Panc1 (cell line): ENCODE data around the gene FAM43A. TPM values are rescaled to one million over a fixed set of nuclear protein-coding genes. Genes with fewer than 3 reads are reported as not detected.

Experiments used
- ATAC-seq: fragments of 200-7000 bp; cut with Tn5 transposase; 2 replicates; pipeline ENCODE4 v1.9.1; 2020; ENCODE audit warnings: mild to moderate bottlenecking, moderate library complexity
- BruUV-seq: library from RNA; stranded (reverse); fragments of 400-500 nt; replicated peaks from 2 replicates; lab custom pipeline; 2021; lab: Mats Ljungman, UMichigan
- CTCF ChIA-PET: fragments of 300-600 bp; sonication (Branson Sonifier 250); formaldehyde crosslinking; loops from one replicate; lab custom pipeline; 2022; ENCODE audit warnings: antibody characterized with exemption; lab: Charles Lee
- POLR2A ChIA-PET: fragments of 300-600 bp; sonication (Branson Sonifier 250); formaldehyde crosslinking; loops from one replicate; lab custom pipeline; 2022; ENCODE audit warnings: antibody characterized with exemption; lab: Charles Lee
- DNase-seq: peaks from one replicate; pipeline ENCODE4 v3.0.0-alpha.2; 2010; ENCODE audit warnings: low read depth, low spot score
- H3K27ac ChIP-seq: 2 replicates; pipeline ENCODE4 v1.5.1; 2011; ENCODE audit warnings: mild to moderate bottlenecking, low read length, inconsistent platforms
- H3K27me3 ChIP-seq: fragments of 200-500 bp; sonication (Bioruptor generic); 2 replicates; pipeline ENCODE4 v1.6.0; 2014; ENCODE audit warnings: low read length, inconsistent platforms; ENCODE audit not compliant: control insufficient read depth, insufficient read depth
- H3K36me3 ChIP-seq: fragments of 200-500 bp; sonication (Bioruptor generic); 2 replicates; pipeline ENCODE4 v1.5.1; 2014; ENCODE audit warnings: inconsistent platforms, mild to moderate bottlenecking, low read length, moderate library complexity; ENCODE audit not compliant: control insufficient read depth, insufficient read depth
- H3K4me1 ChIP-seq: 2 replicates; pipeline ENCODE4 v1.5.1; 2011; ENCODE audit warnings: inconsistent platforms, mild to moderate bottlenecking, low read length, moderate library complexity; ENCODE audit not compliant: control insufficient read depth, insufficient read depth
- H3K4me3 ChIP-seq, 2 experiments: 2 replicates each; pipeline ENCODE4 v1.5.1; 2011 to 2012; ENCODE audit warnings: low read depth in 2 of 2, low read length in 2 of 2, mild to moderate bottlenecking in 2 of 2, inconsistent platforms in 1 of 2, moderate library complexity in 1 of 2
- H3K9me3 ChIP-seq: fragments of 200-500 bp; sonication (Bioruptor generic); 2 replicates; pipeline ENCODE4 v1.5.1; 2014; ENCODE audit warnings: low read depth, mild to moderate bottlenecking, inconsistent platforms, low read length, moderate library complexity; ENCODE audit not compliant: control insufficient read depth, insufficient read depth
- POLR2AphosphoS5 ChIP-seq: IDR thresholded peaks from 2 replicates; pipeline ENCODE4 v1.6.1; 2012; ENCODE audit warnings: mild to moderate bottlenecking, low read depth, low read length, moderate library complexity
- SIN3A ChIP-seq: IDR thresholded peaks from 2 replicates; pipeline ENCODE4 v1.6.1; 2012; ENCODE audit warnings: low read depth, mild to moderate bottlenecking, low read length, moderate library complexity, borderline replicate concordance; ENCODE audit not compliant: insufficient read depth
- TCF7L2 ChIP-seq: IDR thresholded peaks from 2 replicates; pipeline ENCODE4 v1.6.1; 2011; ENCODE audit warnings: mild to moderate bottlenecking, low read depth, low read length, inconsistent platforms
- in situ Hi-C: cut with HindIII; loops from 2 replicates; pipeline ENCODE4 v1.10.0; 2016; ENCODE audit warnings: low sequenced_read_pairs, low pct_unique_long_range_greater_than_20kb
- intact Hi-C: fragments of 100-400 bp; cut with micrococcal nuclease; formaldehyde crosslinking; loops from one replicate; pipeline ENCODE4 v1.10.0; 2022; ENCODE audit not compliant: unreplicated experiment
- total RNA-seq: library from RNA; stranded (reverse); gene quantifications from one replicate; pipeline ENCODE4 v1.2.1, GENCODE V29; 2021; ENCODE audit not compliant: unreplicated experiment
- TF ChIP-seq, protein P1 (sequence below): fragments of 450-650 bp; IDR thresholded peaks from 2 replicates; pipeline ENCODE4 v1.5.1; 2017; ENCODE audit warnings: mild to moderate bottlenecking
- TF ChIP-seq, protein P2 (sequence below), 2 experiments: IDR thresholded peaks; 2 replicates each; pipeline ENCODE4 v1.6.1; 2011 to 2012; ENCODE audit warnings: low read depth in 2 of 2, control low read depth in 1 of 2, low read length in 1 of 2, mild to moderate bottlenecking in 1 of 2, moderate library complexity in 1 of 2; ENCODE audit not compliant: insufficient read depth in 1 of 2

Gene FAM43A
- total RNA-seq, 1 experiment from 2014 or later = 51.4 TPM

- intact Hi-C loops = no loop called here
- no TSS peak for BruUV-seq
- DNase-seq = no peak
- Histone ChIP-seq H3K4me3 (no peak overlapping the region), H3K4me1 (peaks cover 13% of the 10 kb centered on the region), H3K27ac (no peak overlapping the region), H3K36me3 (peaks cover 40% of the 10 kb centered on the region), H3K27me3 (no peaks in the 10 kb centered on the region), H3K9me3 (no peaks in the 10 kb centered on the region)
- no peak for ATAC-seq
- in situ Hi-C loops = no loop called here
- TF ChIP-seq, protein P1, sequence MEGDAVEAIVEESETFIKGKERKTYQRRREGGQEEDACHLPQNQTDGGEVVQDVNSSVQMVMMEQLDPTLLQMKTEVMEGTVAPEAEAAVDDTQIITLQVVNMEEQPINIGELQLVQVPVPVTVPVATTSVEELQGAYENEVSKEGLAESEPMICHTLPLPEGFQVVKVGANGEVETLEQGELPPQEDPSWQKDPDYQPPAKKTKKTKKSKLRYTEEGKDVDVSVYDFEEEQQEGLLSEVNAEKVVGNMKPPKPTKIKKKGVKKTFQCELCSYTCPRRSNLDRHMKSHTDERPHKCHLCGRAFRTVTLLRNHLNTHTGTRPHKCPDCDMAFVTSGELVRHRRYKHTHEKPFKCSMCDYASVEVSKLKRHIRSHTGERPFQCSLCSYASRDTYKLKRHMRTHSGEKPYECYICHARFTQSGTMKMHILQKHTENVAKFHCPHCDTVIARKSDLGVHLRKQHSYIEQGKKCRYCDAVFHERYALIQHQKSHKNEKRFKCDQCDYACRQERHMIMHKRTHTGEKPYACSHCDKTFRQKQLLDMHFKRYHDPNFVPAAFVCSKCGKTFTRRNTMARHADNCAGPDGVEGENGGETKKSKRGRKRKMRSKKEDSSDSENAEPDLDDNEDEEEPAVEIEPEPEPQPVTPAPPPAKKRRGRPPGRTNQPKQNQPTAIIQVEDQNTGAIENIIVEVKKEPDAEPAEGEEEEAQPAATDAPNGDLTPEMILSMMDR = no peak
- TF ChIP-seq POLR2AphosphoS5 (no peak), SIN3A (no peak), TCF7L2 (no peak)
- TF ChIP-seq, protein P2, sequence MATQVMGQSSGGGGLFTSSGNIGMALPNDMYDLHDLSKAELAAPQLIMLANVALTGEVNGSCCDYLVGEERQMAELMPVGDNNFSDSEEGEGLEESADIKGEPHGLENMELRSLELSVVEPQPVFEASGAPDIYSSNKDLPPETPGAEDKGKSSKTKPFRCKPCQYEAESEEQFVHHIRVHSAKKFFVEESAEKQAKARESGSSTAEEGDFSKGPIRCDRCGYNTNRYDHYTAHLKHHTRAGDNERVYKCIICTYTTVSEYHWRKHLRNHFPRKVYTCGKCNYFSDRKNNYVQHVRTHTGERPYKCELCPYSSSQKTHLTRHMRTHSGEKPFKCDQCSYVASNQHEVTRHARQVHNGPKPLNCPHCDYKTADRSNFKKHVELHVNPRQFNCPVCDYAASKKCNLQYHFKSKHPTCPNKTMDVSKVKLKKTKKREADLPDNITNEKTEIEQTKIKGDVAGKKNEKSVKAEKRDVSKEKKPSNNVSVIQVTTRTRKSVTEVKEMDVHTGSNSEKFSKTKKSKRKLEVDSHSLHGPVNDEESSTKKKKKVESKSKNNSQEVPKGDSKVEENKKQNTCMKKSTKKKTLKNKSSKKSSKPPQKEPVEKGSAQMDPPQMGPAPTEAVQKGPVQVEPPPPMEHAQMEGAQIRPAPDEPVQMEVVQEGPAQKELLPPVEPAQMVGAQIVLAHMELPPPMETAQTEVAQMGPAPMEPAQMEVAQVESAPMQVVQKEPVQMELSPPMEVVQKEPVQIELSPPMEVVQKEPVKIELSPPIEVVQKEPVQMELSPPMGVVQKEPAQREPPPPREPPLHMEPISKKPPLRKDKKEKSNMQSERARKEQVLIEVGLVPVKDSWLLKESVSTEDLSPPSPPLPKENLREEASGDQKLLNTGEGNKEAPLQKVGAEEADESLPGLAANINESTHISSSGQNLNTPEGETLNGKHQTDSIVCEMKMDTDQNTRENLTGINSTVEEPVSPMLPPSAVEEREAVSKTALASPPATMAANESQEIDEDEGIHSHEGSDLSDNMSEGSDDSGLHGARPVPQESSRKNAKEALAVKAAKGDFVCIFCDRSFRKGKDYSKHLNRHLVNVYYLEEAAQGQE (IDR thresholded peaks at IDR 0.05; ENCODE audit: insufficient read depth in 1 of 2, low read depth in 2 of 2, low read length in 1 of 2) = no peak
- ChIA-PET POLR2A (interaction anchor here (0.6 kb wide), 1 partner anchor 487 kb away, joined by 3 read pairs; no protein-coding TSS in a partner anchor), CTCF (no interaction called here)
These were observed 18.3 kb upstream of the FAM43A start for GRCh38 chr3:194667363-194667762.

DNA sequence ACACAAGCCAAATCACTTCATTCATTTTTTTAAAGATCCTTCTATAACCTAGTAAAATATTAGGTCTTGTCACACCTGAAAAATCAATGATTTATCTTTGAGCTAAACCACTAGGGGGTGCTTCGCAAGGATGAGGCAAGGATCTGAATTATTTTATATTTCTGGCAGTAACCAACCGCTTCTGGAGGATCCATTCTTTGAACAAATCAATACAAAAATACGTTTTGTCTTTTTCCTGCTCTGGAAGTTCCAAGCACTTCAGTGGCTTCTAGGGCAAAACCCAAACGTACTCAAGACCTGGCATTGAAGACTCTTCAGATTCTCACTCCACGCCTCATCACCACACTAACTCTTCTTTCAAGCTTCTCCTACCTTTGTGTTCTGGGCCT is 14.2 kb upstream of the FAM43A start:
- no peak for DNase-seq
- H3K27me3 ChIP-seq = no peaks in the 10 kb centered on the region
- ChIA-PET CTCF (interaction anchor here (0.6 to 2.3 kb wide), 7 partner anchors 11 to 600 kb away, joined by 3 to 14 read pairs (median 5); partner anchors contain the start of gene XXYLT1), POLR2A (interaction anchor here (1.2 kb wide), 1 partner anchor 371 kb away, joined by 9 read pairs; no protein-coding TSS in a partner anchor)
- TF ChIP-seq SIN3A (no peak), POLR2AphosphoS5 (no peak), TCF7L2 (no peak)
- TF ChIP-seq, protein P1 = peak; percentile 85
- TF ChIP-seq, protein P2 (IDR thresholded peaks at IDR 0.05; ENCODE audit: insufficient read depth in 1 of 2, low read depth in 2 of 2, low read length in 1 of 2) = no peak
- intact Hi-C loops = no loop called here
- in situ Hi-C loops = no loop called here
- no peaks in the 10 kb centered on the region for H3K9me3 ChIP-seq
- BruUV-seq = TSS peak; percentile 75
- peaks cover 19% of the 10 kb centered on the region for H3K36me3 ChIP-seq
- peaks cover 17% of the 10 kb centered on the region for H3K4me1 ChIP-seq
- H3K4me3 ChIP-seq = peak overlapping the region; percentile 92 to 95
- peak overlapping the region; percentile 99 for H3K27ac ChIP-seq
- peak; percentile 22 for ATAC-seq
